ENCODE data around the gene RHBDD3.

RHBDD3 gene

DNA sequence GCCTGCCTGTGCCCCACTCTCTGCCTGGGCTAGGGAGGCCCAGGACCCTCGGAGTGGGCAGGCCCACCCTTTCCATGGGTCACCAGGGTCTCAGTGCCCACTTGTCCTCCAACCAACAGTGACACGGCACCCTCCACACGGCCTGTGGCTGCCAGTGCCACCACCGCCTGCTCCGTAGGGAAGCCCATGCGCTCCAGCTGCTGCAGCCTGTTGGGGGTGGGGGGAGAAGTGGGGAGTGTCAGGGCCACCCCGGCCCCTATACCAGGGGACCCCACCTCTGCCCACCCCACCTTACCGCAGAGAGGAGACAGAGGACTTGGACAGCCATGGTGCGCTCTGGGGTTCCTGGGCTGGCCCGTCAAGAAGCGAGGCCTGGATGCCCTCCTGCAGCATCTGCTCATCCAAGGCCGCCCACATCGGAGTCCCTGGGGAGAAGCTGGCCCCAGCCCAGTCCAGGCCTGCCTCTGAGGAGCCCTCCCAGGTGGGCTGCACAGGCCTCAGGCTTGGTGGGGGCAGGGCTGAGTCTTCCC lies 7.7 kb downstream of the RHBDD3 start:
- Histone ChIP-seq H3K9ac (ENCODE audit: low read length) (no peak overlapping the region), H3K14ac (ENCODE audit: low read length) (no peak overlapping the region), H2BK120ac (ENCODE audit: insufficient read depth, low read length, poor library complexity) (no peak overlapping the region), H2BK12ac (ENCODE audit: low read length) (no peak overlapping the region), H3K4me2 (ENCODE audit: low read length) (no peak overlapping the region), H3K9me3 (ENCODE audit: insufficient read depth, low read depth, low read length) (no peaks in the 10 kb centered on the region), H3K36me3 (ENCODE audit: control insufficient read depth in 1 of 2, insufficient read depth in 2 of 2, low read length in 2 of 2) (peaks cover 21 to 30% of the 10 kb centered on the region in 2 experiments), H4K12ac (ENCODE audit: low read depth, low read length) (no peak overlapping the region), H2AK5ac (ENCODE audit: low read length) (no peak overlapping the region), H3K4me3 (ENCODE audit: low read depth, low read length) (no peak overlapping the region), H3K27ac (ENCODE audit: low read depth, low read length) (no peak overlapping the region), H3K18ac (ENCODE audit: low read length) (no peak overlapping the region), H3K23ac (ENCODE audit: low read length) (no peak overlapping the region), H3K4me1 (ENCODE audit: control insufficient read depth in 1 of 2, insufficient read depth in 2 of 2, low read length in 2 of 2) (no peaks in the 10 kb centered on the region), H4K8ac (ENCODE audit: low read depth, low read length) (no peak overlapping the region), H4K91ac (ENCODE audit: low read depth, low read length) (no peak overlapping the region), H3K79me1 (ENCODE audit: low read length) (no peaks in the 10 kb centered on the region), H3K27me3 (ENCODE audit: insufficient read depth, low read length) (no peaks in the 10 kb centered on the region), H2AFZ (ENCODE audit: insufficient read depth, low read length, poor library complexity) (no peak overlapping the region), H3K4ac (ENCODE audit: low read depth, low read length) (no peak overlapping the region), H2BK5ac (ENCODE audit: low read depth, low read length, poor library complexity) (no peak overlapping the region), H3K79me2 (ENCODE audit: control insufficient read depth, insufficient read depth, low read length, poor library complexity) (no peaks in the 10 kb centered on the region)
- DNase-seq = no peak
- WGBS (ENCODE audit: extremely low coverage, insufficient coverage, insufficient read length) = no CpG with 5 or more reads among the region's 13 CpGs

DNA sequence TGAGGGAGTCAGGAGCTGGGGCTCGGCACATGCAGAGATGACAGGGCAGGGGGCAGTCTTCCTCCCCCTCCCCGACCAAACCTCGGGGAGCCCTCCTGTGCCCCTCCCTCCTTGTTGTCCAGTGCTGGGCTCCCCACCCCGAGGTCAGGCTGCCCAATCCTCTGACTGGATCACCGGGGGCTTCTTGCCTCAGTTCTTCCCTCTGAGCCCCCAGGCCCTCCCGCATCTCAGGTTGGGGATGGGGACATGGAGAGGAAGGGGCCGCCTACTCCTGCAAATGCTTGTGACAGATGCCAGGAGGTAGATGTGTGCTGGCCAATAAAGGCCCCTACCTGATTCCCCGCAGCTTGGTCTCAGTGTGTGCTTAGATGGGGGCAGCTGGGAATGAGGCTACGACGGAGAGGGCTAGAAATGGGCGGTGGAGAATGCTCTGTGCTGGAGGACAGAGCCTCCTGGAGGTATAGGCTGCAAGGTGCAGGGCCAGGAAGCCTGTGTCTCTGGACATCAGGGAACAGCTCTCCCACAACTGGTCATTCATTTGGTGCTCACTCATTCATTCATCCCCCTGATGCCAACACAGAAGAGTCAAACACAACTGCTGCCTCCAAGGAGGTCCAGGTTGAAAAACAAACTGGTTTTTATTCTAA lies 8.4 kb downstream of the RHBDD3 start:
- no peak overlapping the region for H3K4me3 ChIP-seq (ENCODE audit: low read depth, low read length)
- no peak overlapping the region for H3K23ac ChIP-seq (ENCODE audit: low read length)
- H4K8ac ChIP-seq (ENCODE audit: low read depth, low read length) = no peak overlapping the region
- DNase-seq = no peak
- H2BK12ac ChIP-seq (ENCODE audit: low read length) = no peak overlapping the region
- H2BK5ac ChIP-seq (ENCODE audit: low read depth, low read length, poor library complexity) = no peak overlapping the region
- no peak overlapping the region for H4K91ac ChIP-seq (ENCODE audit: low read depth, low read length)
- no peak overlapping the region for H3K14ac ChIP-seq (ENCODE audit: low read length)
- H3K27me3 ChIP-seq (ENCODE audit: insufficient read depth, low read length) = no peaks in the 10 kb centered on the region
- no peaks in the 10 kb centered on the region for H3K4me1 ChIP-seq (ENCODE audit: control insufficient read depth in 1 of 2, insufficient read depth in 2 of 2, low read length in 2 of 2)
- H3K4me2 ChIP-seq (ENCODE audit: low read length) = no peak overlapping the region
- peaks cover 19 to 28% of the 10 kb centered on the region in 2 experiments for H3K36me3 ChIP-seq (ENCODE audit: control insufficient read depth in 1 of 2, insufficient read depth in 2 of 2, low read length in 2 of 2)
- no peak overlapping the region for H2AK5ac ChIP-seq (ENCODE audit: low read length)
- H2BK120ac ChIP-seq (ENCODE audit: insufficient read depth, low read length, poor library complexity) = no peak overlapping the region
- no peak overlapping the region for H2AFZ ChIP-seq (ENCODE audit: insufficient read depth, low read length, poor library complexity)
- H3K18ac ChIP-seq (ENCODE audit: low read length) = no peak overlapping the region
- no peaks in the 10 kb centered on the region for H3K79me2 ChIP-seq (ENCODE audit: control insufficient read depth, insufficient read depth, low read length, poor library complexity)
- H3K79me1 ChIP-seq (ENCODE audit: low read length) = no peaks in the 10 kb centered on the region
- H4K12ac ChIP-seq (ENCODE audit: low read depth, low read length) = no peak overlapping the region
- H3K4ac ChIP-seq (ENCODE audit: low read depth, low read length) = no peak overlapping the region
- H3K9ac ChIP-seq (ENCODE audit: low read length) = no peak overlapping the region
- no CpG with 5 or more reads among the region's 11 CpGs for WGBS (ENCODE audit: extremely low coverage, insufficient coverage, insufficient read length)
- no peaks in the 10 kb centered on the region for H3K9me3 ChIP-seq (ENCODE audit: insufficient read depth, low read depth, low read length)
- no peak overlapping the region for H3K27ac ChIP-seq (ENCODE audit: low read depth, low read length)

DNA sequence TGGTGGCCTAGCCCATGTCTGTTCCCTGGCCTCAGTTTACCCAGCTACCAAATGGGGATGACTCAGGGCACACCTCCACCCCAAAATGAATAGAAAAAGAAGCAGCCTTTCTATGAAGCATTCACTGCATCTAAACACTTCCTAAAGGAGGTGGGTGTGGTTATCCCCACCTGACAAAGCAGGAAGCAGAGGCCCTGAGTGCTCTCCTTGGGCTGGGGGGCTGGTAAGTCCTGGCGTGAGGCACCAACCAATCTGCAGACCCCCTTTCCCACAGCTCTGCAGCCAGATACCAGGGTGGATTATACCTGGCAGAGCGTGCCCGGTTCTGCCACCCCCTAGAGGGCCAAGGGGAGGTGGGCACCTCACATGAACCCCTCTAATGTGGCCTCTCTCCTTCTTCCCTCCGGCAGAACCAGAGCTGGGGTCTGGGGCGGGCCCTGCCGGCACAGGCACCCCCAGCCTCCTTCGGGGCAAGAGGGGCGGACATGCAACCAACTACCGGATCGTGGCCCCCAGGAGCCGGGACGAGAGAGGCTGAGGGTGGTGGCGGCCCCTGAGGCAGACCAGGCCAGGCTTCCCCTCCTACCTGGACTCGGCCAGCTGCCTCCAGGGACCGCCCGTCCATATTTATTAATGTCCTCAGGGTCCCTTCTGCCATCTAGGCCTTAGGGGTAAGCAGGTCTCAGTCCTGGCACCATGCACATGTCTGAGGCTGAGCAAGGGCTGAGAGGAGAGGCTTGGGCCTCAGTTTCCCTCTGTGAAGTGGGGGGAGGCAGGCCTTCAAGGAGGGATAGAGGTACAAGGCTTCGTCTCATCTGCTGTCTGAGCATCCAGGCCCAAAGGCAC lies 9.2 kb downstream of the RHBDD3 start:
- Histone ChIP-seq H3K4me3 (ENCODE audit: low read depth, low read length) (no peak overlapping the region), H3K27me3 (ENCODE audit: insufficient read depth, low read length) (no peaks in the 10 kb centered on the region), H2BK5ac (ENCODE audit: low read depth, low read length, poor library complexity) (no peak overlapping the region), H3K79me2 (ENCODE audit: control insufficient read depth, insufficient read depth, low read length, poor library complexity) (no peaks in the 10 kb centered on the region), H3K9me3 (ENCODE audit: insufficient read depth, low read depth, low read length) (no peaks in the 10 kb centered on the region), H2AFZ (ENCODE audit: insufficient read depth, low read length, poor library complexity) (no peak overlapping the region), H2BK12ac (ENCODE audit: low read length) (no peak overlapping the region), H4K8ac (ENCODE audit: low read depth, low read length) (no peak overlapping the region), H3K36me3 (ENCODE audit: control insufficient read depth in 1 of 2, insufficient read depth in 2 of 2, low read length in 2 of 2) (peaks cover 13 to 20% of the 10 kb centered on the region in 2 experiments), H4K12ac (ENCODE audit: low read depth, low read length) (no peak overlapping the region), H3K14ac (ENCODE audit: low read length) (no peak overlapping the region), H3K79me1 (ENCODE audit: low read length) (no peaks in the 10 kb centered on the region), H3K27ac (ENCODE audit: low read depth, low read length) (no peak overlapping the region), H3K18ac (ENCODE audit: low read length) (no peak overlapping the region), H3K4me2 (ENCODE audit: low read length) (no peak overlapping the region), H3K23ac (ENCODE audit: low read length) (no peak overlapping the region), H3K4me1 (ENCODE audit: control insufficient read depth in 1 of 2, insufficient read depth in 2 of 2, low read length in 2 of 2) (no peaks in the 10 kb centered on the region), H4K91ac (ENCODE audit: low read depth, low read length) (no peak overlapping the region), H2BK120ac (ENCODE audit: insufficient read depth, low read length, poor library complexity) (no peak overlapping the region), H3K9ac (ENCODE audit: low read length) (no peak overlapping the region), H3K4ac (ENCODE audit: low read depth, low read length) (no peak overlapping the region), H2AK5ac (ENCODE audit: low read length) (no peak overlapping the region)
- WGBS (ENCODE audit: extremely low coverage, insufficient coverage, insufficient read length) = no CpG with 5 or more reads among the region's 17 CpGs
- DNase-seq = no peak

DNA sequence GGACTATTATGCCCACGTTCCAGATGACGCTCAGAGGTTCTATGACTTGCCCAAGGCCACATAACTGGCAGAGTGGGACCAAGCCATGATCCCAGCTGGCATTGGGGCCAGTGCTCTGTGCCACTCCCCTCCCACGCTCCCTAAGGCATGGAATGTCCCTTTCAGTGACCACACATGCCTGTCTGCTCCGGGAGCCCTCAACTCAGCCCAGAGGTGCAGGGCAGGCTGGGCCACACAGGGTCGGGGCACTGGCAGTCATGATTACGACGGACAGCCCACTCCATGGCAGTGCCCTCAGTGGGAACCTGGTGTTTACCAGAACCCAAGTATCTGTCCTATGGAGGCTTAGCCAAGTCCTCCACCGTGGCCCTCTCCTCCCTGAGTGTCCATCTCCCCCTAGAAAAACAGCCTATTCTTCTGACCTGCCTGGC lies 10.0 kb downstream of the RHBDD3 start:
- H3K36me3 ChIP-seq (ENCODE audit: control insufficient read depth in 1 of 2, insufficient read depth in 2 of 2, low read length in 2 of 2) = peaks cover 10 to 18% of the 10 kb centered on the region in 2 experiments
- no peak overlapping the region for H3K14ac ChIP-seq (ENCODE audit: low read length)
- H2BK12ac ChIP-seq (ENCODE audit: low read length) = no peak overlapping the region
- no peak for DNase-seq
- no peak overlapping the region for H3K4ac ChIP-seq (ENCODE audit: low read depth, low read length)
- no peaks in the 10 kb centered on the region for H3K27me3 ChIP-seq (ENCODE audit: insufficient read depth, low read length)
- no peak overlapping the region for H3K23ac ChIP-seq (ENCODE audit: low read length)
- no peak overlapping the region for H4K12ac ChIP-seq (ENCODE audit: low read depth, low read length)
- no peak overlapping the region for H3K4me2 ChIP-seq (ENCODE audit: low read length)
- H2AFZ ChIP-seq (ENCODE audit: insufficient read depth, low read length, poor library complexity) = no peak overlapping the region
- no peak overlapping the region for H3K4me3 ChIP-seq (ENCODE audit: low read depth, low read length)
- no peak overlapping the region for H3K27ac ChIP-seq (ENCODE audit: low read depth, low read length)
- H3K18ac ChIP-seq (ENCODE audit: low read length) = no peak overlapping the region
- no peaks in the 10 kb centered on the region for H3K4me1 ChIP-seq (ENCODE audit: control insufficient read depth in 1 of 2, insufficient read depth in 2 of 2, low read length in 2 of 2)
- H2AK5ac ChIP-seq (ENCODE audit: low read length) = no peak overlapping the region
- H3K9me3 ChIP-seq (ENCODE audit: insufficient read depth, low read depth, low read length) = no peaks in the 10 kb centered on the region
- no peak overlapping the region for H3K9ac ChIP-seq (ENCODE audit: low read length)
- no peak overlapping the region for H4K91ac ChIP-seq (ENCODE audit: low read depth, low read length)
- H2BK120ac ChIP-seq (ENCODE audit: insufficient read depth, low read length, poor library complexity) = no peak overlapping the region
- H3K79me1 ChIP-seq (ENCODE audit: low read length) = no peaks in the 10 kb centered on the region
- H3K79me2 ChIP-seq (ENCODE audit: control insufficient read depth, insufficient read depth, low read length, poor library complexity) = no peaks in the 10 kb centered on the region
- no CpG with 5 or more reads among the region's 8 CpGs for WGBS (ENCODE audit: extremely low coverage, insufficient coverage, insufficient read length)
- no peak overlapping the region for H4K8ac ChIP-seq (ENCODE audit: low read depth, low read length)
- H2BK5ac ChIP-seq (ENCODE audit: low read depth, low read length, poor library complexity) = no peak overlapping the region

Data from trophoblast cell (in vitro differentiated cells and primary cell).